HG03064 (cell line): ENCODE measurements around the gene NEK10.
"Not testable (repeated sequence)": the region's sequence is repeated elsewhere in the genome, so short reads cannot be mapped to it uniquely, and the experiment has no call there.

ENCODE experiments used
- ATAC-seq: cut with Tn5 transposase; IDR thresholded peaks from one replicate; pipeline ENCODE4 v1.9.1; 2021; ENCODE audit warnings: low read depth; ENCODE audit not compliant: unreplicated experiment

The NEK10 gene

GRCh38 chr3:27319847-27320526 is 49.2 kb downstream of the NEK10 start:
- no peak for ATAC-seq

DNA sequence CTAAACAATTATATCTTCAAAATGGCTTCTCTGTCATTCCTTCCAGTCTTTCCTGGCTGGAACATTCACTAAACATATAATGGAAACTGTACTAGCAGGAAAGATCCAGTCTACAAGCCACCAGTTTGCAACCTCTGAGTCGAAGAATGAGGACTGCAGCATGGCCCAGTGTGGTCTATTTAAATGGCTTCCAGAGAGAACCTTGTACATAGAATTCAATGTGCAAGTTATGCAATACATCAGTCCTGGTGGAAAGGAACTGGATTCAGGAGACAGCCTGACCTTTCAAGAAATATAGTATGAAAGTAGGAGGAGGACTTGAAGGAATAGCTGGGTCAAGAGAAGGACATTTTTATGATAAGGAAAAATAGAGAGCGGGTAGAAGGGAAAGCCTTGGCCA is 49.9 kb downstream of the NEK10 start:
- no peak for ATAC-seq

DNA sequence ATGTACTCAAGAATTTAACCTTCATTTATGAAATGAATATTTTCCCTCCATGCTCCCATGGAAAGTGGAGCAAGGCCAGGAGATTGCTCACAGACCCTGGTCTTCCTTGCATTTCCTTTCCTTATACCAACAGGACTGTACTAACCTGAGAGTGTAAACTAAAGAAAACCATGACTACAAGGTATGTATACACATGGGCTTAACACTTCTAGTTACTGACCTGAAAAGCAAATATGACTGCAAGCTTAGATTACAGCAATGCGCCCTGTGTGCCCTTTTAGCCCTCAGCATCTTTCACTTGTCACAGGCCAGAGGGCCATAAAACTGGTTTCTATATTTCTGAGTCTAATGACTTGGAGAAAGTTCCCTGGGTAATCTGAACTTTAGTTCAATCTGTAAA is 52.1 kb downstream of the NEK10 start:
- ATAC-seq = no peak

- ATAC-seq = no peak
Observed at GRCh38 chr3:27315003-27315402, 54.2 kb downstream of the NEK10 start.

- no peak for ATAC-seq
Observed at GRCh38 chr3:27312044-27312668, 57.0 kb downstream of the NEK10 start.

- ATAC-seq = no peak
Observed at GRCh38 chr3:27311400-27311799, 57.8 kb downstream of the NEK10 start.

DNA sequence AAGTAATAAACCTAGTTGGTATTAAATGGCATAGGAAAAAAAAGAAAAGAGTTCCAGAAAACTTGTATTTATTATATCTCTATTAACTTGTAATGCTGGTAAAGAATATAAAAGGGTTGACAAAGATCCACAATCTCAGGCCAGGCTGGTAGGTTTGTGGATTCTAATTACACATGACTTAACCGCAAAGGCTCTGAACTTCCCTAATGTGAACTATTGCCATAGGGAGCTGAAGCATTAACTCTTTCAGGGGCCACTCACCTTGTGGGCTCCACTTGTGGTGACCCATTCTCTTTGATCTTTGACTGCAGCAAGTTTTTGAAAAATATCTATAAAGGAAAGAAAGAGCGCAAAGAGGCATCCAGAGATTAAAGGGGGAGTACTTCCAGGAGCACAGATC is 58.5 kb downstream of the NEK10 start:
- ATAC-seq = no peak

GRCh38 chr3:27307566-27307965 is 61.6 kb downstream of the NEK10 start:
- ATAC-seq = no peak

GRCh38 chr3:27302891-27303290 is 66.3 kb downstream of the NEK10 start:
- ATAC-seq = no peak

- ATAC-seq = not testable (repeated sequence)
Observed at GRCh38 chr3:27298981-27299380, 70.2 kb downstream of the NEK10 start.

DNA sequence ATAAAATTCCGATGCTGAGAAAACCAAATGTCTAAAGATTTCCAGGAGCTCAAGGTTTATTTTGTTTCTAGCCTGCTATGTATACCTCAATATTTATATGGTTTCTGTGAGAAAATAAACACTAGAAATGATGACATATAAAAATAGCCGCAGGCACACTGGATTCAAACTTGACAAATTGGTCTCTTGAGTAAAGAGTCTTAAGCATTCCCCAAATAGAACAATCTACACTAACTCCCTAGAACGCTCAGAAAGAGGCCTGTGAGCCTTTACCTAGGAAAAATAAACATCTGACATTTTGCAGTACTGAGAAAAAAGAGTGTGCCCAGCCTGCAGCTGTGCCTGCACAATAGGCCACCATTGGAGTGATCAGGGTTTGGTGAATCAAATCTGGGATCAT is 75.2 kb downstream of the NEK10 start:
- no peak for ATAC-seq

DNA sequence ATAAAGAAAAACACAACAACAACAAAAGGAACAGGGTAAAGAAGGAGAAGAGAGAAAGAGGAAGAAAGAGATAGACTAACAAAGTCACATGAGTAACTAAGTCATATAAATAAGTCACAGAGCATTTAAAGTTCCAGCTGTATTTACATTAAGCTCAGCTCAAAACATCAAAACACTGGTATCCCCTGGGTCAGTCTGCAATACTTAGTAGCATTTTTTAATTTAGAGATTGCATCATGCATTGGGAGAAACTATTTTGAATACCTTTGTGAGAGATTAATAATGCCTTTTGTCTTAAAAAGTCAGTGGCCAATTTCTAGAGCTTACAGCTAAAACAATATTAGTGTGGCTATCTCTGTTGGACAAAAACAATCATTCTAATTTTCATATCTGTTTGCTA is 78.4 kb downstream of the NEK10 start:
- no peak for ATAC-seq

GRCh38 chr3:27289769-27290413 is 79.3 kb downstream of the NEK10 start:
- ATAC-seq = no peak

DNA sequence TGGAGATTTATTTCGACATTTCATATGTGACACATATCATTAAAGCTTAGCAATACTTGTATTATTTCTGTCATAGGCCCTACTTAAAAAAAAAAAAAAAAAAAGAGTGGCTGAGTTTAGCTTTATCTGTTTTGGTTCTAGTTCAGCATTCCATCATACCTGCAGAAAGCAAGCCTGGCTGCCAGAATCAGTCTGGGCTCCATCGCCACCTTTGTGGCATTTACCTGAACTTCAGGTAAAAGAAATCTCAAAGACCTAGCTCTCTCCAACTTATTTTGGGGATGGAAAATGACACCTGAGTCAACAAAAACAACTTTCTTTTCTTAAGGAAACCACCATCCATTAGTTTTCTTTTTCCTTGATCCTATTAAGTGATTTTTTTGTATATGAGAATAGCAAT is 82.1 kb downstream of the NEK10 start:
- no peak for ATAC-seq

DNA sequence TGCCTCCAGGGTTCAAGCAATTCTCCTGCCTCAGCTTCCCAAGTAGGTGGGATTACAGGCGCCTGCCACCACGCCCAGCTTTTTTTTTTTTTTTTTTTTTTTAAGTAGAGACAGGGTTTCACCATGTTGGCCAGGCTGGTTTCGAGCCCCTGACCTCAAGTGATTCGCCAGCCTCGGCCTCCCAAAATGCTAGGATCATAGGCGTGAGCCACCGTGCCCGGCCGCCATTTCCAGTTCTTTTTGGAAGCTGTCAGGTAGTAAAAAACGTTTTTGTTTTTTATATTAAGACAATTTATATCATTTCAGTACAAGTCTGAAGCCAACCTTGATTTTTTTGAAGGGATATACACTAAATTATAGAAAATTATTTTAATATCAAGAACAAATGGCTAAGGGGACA is 82.7 kb downstream of the NEK10 start:
- not testable (repeated sequence) for ATAC-seq

DNA sequence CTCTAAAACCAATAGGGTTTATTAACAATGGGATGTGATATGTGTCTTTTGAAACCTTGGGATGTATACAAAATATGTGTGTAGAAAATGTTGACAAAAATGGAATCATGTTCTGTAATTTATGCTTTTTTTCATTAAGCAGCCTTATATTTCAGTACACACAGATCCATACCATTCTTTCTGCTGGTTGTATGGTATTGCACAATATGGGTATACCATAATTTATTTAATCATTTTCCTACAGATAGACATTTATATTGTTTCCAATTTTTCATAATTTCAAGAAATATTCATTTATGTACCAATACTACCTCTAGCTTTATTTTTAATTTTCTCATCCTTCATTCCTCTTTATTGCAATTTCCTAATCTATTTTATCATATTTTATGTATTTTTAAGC is 83.5 kb downstream of the NEK10 start:
- no peak for ATAC-seq

- no peak for ATAC-seq
Observed at GRCh38 chr3:27281671-27282150, 87.5 kb downstream of the NEK10 start.

DNA sequence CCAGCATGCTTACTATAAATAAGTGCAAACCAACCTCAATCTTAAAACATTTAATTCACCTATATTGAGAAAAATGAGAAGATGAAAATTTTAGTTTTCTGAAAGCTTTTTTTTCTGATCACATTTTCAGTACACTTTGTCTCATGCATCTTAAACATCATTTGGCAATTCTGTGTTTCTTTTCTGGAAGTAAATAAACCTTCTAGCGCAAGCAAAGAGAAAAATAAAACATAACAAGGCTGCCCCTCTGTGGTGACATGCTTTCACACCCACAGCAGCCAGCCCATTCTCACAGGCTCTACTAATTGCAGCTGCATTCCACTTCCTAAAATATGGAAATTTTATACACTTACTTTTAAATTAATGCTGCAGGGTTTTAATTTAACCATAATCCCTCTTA is 90.1 kb downstream of the NEK10 start:
- no peak for ATAC-seq

DNA sequence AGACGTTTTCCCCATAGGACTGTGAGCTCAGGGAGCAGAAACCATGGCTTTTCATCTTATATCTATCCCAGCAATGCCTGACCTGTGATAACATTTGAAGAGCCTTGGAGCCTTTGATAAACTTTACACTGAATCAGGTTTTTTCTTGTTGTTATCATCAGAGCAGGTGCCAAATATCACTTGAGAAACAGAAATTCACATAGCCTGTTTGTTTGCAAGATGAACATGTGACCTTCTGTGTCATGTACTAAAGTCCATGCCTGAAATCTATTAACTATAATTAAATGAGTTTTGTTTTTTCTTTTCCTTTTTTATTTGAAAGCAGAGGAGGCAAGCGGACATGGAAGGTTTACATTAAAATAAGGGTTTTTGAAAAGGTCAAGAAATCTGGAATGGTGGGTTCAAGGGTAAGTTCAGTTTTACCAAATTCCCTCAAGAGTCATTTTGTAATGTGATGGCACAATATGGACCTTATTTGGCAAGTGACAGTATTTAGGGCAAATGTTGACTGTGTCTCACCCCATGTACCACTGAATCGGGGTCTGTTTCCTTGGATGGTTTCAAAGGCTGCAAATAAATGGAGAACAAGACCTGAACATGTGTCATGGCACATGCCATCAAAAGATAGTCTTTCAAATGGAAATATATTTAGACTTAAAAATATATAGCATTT is 90.7 kb downstream of the NEK10 start:
- no peak for ATAC-seq

DNA sequence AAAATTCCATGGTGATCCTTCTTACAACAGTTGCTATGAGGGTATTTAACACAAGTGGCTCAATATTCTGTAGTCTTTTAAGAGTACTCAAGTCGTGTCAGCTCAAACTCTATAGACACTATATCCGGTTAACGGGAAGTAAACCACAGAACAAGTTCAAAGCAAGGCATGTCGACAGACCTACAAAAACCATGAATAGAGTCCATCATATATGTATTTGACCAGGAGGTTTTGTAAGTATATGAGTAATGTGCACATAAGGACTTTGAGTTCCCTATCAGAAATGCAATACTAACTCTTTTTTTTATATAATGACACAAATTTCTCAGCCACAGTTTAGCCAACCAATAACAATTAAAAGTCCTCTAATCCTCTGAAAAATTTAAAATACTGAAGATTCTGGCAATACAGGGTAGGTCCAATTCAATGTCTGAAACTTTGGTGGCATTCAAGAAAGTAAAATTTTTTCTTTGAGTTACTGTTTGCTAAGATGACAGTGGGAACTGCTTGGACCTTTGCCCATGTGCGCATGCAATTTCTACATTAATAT is 93.7 kb downstream of the NEK10 start:
- no peak for ATAC-seq

GRCh38 chr3:27271890-27272289 is 97.3 kb downstream of the NEK10 start:
- ATAC-seq = no peak
